ENCODE results near the gene OPA3. TPM values are rescaled to one million over a fixed set of nuclear protein-coding genes. Genes with fewer than 3 reads are reported as not detected.
A peak's percentile ranks its signal among the peaks of the same experiment; 100 is the strongest.
"Not testable (repeated sequence)": the region's sequence is repeated elsewhere in the genome, so short reads cannot be mapped to it uniquely, and the experiment has no call there.

Gene OPA3
- total RNA-seq, result 10 to 100 TPM; 13.7 to 14.3 TPM

GRCh38 chr19:45584332-45585157 lies at the start of gene OPA3:
TSS of gene OPA3 (minus strand) at chr19:45584802. CDS start at chr19:45584764, 38 bp downstream.
- DNase-seq, result peak; percentile 100
- peaks cover 8% of the 10 kb centered on the region for H3K27me3 Mint-ChIP-seq
- peak within 1 kb of the TSS; percentile 91 for H3K4me3 Mint-ChIP-seq
- H3K27ac Mint-ChIP-seq, result peak within 1 kb of the TSS; percentile 99
- no peaks in the 10 kb centered on the region for H3K9me3 Mint-ChIP-seq
- ChIA-PET CTCF (interaction anchor here (0.9 to 3.2 kb wide), 6 partner anchors 27 to 145 kb away, joined by 3 to 15 read pairs (median 3); partner anchors contain the start of gene QPCTL), POLR2A (interaction anchor here (0.8 to 2.3 kb wide), 7 partner anchors 10 to 107 kb away, joined by 3 to 21 read pairs (median 3); partner anchors contain the start of genes EML2 and SNRPD2)
- no peak for TF ChIP-seq CTCF (IDR thresholded peaks at IDR 0.05)
- peak; percentile 93 for ATAC-seq
- peaks cover 17% of the 10 kb centered on the region for H3K4me1 Mint-ChIP-seq (ENCODE audit: low read depth)
- intact Hi-C loops (cut with micrococcal nuclease), result no loop called here
- H3K36me3 Mint-ChIP-seq (ENCODE audit: low read depth), result peaks cover 10% of the 10 kb centered on the region

GRCh38 chr19:45632468-45633196 lies 48.0 kb upstream of the OPA3 start:
- Mint-ChIP-seq H3K27me3 (no peaks in the 10 kb centered on the region), H3K9me3 (no peaks in the 10 kb centered on the region), H3K4me3 (no peak overlapping the region), H3K36me3 (ENCODE audit: low read depth) (peaks cover 37% of the 10 kb centered on the region), H3K4me1 (ENCODE audit: low read depth) (peaks cover 17% of the 10 kb centered on the region), H3K27ac (peak overlapping the region; percentile 61)
- ATAC-seq (peak; percentile 52), DNase-seq (peak; percentile 60)
- no peak for TF ChIP-seq CTCF (IDR thresholded peaks at IDR 0.05)
- intact Hi-C loops (cut with micrococcal nuclease), result no loop called here
- POLR2A ChIA-PET, result interaction anchor here (0.7 to 3.4 kb wide), 4 partner anchors 9 to 117 kb away, joined by 3 to 25 read pairs (median 3); no protein-coding TSS in a partner anchor
- CTCF ChIA-PET, result interaction anchor here (1.8 kb wide), 1 partner anchor 9 kb away, joined by 6 read pairs; no protein-coding TSS in a partner anchor

GRCh38 chr19:45630463-45630862 lies 45.9 kb upstream of the OPA3 start:
- DNase-seq, result peak; percentile 53
- peaks cover 37% of the 10 kb centered on the region for H3K36me3 Mint-ChIP-seq (ENCODE audit: low read depth)
- POLR2A ChIA-PET, result interaction anchor here (1.3 to 3.4 kb wide), 3 partner anchors 8 to 11 kb away, joined by 7 to 25 read pairs (median 9); no protein-coding TSS in a partner anchor

GRCh38 chr19:45629704-45630103 lies 45.1 kb upstream of the OPA3 start:
- DNase-seq, result no peak
- Mint-ChIP-seq H3K4me3 (no peak overlapping the region), H3K4me1 (ENCODE audit: low read depth) (peaks cover 21% of the 10 kb centered on the region), H3K27ac (peak overlapping the region; percentile 80), H3K27me3 (no peaks in the 10 kb centered on the region), H3K36me3 (ENCODE audit: low read depth) (peaks cover 39% of the 10 kb centered on the region), H3K9me3 (no peaks in the 10 kb centered on the region)
- intact Hi-C loops (cut with micrococcal nuclease), result no loop called here
- CTCF ChIA-PET, result interaction anchor here (0.6 to 5.5 kb wide), 2 partner anchors 13 to 262 kb away, joined by 3 to 29 read pairs; no protein-coding TSS in a partner anchor
- no peak for TF ChIP-seq CTCF (IDR thresholded peaks at IDR 0.05)
- no peak for ATAC-seq
- POLR2A ChIA-PET, result interaction anchor here (1.6 kb wide), 1 partner anchor 9 kb away, joined by 7 read pairs; no protein-coding TSS in a partner anchor

More at GRCh38 chr19:45630463-45630862, 45.9 kb upstream of the OPA3 start:
- peaks cover 19% of the 10 kb centered on the region for H3K4me1 Mint-ChIP-seq (ENCODE audit: low read depth)
- peak; percentile 92 for ATAC-seq
- no peaks in the 10 kb centered on the region for H3K9me3 Mint-ChIP-seq
- peak overlapping the region; percentile 80 for H3K27ac Mint-ChIP-seq
- CTCF ChIA-PET, result interaction anchor here (1.3 to 5.5 kb wide), 2 partner anchors 8 to 12 kb away, joined by 7 to 29 read pairs; partner anchors contain the start of gene EML2
- H3K27me3 Mint-ChIP-seq, result no peaks in the 10 kb centered on the region
- intact Hi-C loops (cut with micrococcal nuclease), result no loop called here
- no peak overlapping the region for H3K4me3 Mint-ChIP-seq
- no peak for TF ChIP-seq CTCF (IDR thresholded peaks at IDR 0.05)

- intact Hi-C loops (cut with micrococcal nuclease); DNase-seq; ATAC-seq; H3K27ac Mint-ChIP-seq; H3K9me3 Mint-ChIP-seq; POLR2A ChIA-PET; H3K27me3 Mint-ChIP-seq; H3K4me3 Mint-ChIP-seq: not testable (repeated sequence)
- H3K4me1 Mint-ChIP-seq (ENCODE audit: low read depth), result peaks cover 24% of the 10 kb centered on the region
- CTCF ChIA-PET, result interaction anchor here (5.5 kb wide), 1 partner anchor 14 kb away, joined by 29 read pairs; no protein-coding TSS in a partner anchor
- peaks cover 44% of the 10 kb centered on the region for H3K36me3 Mint-ChIP-seq (ENCODE audit: low read depth)
These were observed 43.6 kb upstream of the OPA3 start for GRCh38 chr19:45628219-45628618.
